Measurements from ENCODE around the gene ETNK2. TPM values are rescaled to one million over a fixed set of nuclear protein-coding genes. Genes with fewer than 3 reads are reported as not detected.
A peak's percentile ranks its signal among the peaks of the same experiment; 100 is the strongest.

ETNK2 gene
- total and polyA plus RNA-seq, 2 of the 13 experiments (the other 11 are each of a cell fraction or from before 2014, with no cell fraction given), result 15.5 to 42.8 TPM

DNA sequence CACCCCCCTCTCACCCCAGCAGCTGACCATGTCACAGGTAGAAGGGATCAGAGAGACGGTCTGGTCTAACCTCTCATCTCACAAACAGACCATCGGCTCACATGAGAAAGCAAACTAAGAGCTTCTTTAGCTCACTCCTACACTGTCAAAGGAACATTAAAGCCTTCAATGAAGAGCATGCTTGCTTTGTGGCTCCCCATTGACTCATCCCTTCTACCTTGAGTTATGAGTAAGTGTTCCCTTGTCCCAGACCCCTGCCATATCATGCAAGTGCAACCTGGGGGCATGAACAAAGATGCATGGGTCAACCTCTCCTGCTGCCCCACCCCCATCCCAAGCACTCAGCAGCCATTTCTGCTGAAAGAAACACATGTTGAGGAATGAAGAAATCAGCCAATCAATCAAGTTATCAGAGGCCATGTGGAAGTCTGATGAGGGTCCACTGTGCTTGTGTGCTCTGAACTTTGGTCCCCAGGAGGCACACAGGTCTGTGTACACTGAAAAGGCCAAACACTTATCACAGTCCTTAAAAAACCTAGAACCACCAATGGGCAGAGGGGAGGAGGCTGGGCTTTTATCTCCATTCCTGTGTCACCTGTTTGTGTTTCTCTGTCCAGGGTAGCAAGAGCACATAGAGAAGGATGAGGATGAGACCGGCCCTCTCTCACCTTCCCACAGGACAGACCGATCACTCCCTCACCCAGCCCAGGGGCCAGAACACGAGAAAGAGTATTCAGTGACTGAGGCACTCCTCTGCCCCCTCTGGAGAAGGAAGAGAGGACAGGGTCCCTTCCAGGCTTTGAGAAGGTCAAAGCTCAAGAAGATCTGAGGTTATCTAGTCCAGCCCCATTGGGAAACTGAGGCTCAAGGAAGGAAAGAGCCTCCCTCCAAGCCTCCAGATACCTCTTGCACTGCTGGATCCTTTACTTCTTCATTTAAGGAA is 9.5 kb downstream of the ETNK2 start (continued):
- TF ChIP-seq, protein P1, sequence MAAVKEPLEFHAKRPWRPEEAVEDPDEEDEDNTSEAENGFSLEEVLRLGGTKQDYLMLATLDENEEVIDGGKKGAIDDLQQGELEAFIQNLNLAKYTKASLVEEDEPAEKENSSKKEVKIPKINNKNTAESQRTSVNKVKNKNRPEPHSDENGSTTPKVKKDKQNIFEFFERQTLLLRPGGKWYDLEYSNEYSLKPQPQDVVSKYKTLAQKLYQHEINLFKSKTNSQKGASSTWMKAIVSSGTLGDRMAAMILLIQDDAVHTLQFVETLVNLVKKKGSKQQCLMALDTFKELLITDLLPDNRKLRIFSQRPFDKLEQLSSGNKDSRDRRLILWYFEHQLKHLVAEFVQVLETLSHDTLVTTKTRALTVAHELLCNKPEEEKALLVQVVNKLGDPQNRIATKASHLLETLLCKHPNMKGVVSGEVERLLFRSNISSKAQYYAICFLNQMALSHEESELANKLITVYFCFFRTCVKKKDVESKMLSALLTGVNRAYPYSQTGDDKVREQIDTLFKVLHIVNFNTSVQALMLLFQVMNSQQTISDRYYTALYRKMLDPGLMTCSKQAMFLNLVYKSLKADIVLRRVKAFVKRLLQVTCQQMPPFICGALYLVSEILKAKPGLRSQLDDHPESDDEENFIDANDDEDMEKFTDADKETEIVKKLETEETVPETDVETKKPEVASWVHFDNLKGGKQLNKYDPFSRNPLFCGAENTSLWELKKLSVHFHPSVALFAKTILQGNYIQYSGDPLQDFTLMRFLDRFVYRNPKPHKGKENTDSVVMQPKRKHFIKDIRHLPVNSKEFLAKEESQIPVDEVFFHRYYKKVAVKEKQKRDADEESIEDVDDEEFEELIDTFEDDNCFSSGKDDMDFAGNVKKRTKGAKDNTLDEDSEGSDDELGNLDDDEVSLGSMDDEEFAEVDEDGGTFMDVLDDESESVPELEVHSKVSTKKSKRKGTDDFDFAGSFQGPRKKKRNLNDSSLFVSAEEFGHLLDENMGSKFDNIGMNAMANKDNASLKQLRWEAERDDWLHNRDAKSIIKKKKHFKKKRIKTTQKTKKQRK (IDR thresholded peaks at IDR 0.05; ENCODE audit: low read length), result no peak
- TF ChIP-seq ARHGAP35 (CRISPR knock-in tag; IDR thresholded peaks at IDR 0.05; ENCODE audit: borderline replicate concordance) (no peak), ZNF34 (CRISPR knock-in tag; IDR thresholded peaks at IDR 0.05; ENCODE audit: borderline replicate concordance) (no peak), IRF2 (CRISPR knock-in tag; IDR thresholded peaks at IDR 0.05) (no peak), ZNF556 (CRISPR knock-in tag; IDR thresholded peaks at IDR 0.05; ENCODE audit: borderline replicate concordance) (no peak), MED1 (CRISPR knock-in tag; IDR thresholded peaks at IDR 0.05) (no peak), CCAR2 (optimal IDR thresholded peaks at IDR 0.05; ENCODE audit: low read depth, low read length) (no peak), FOSL1 (CRISPR knock-in tag; IDR thresholded peaks at IDR 0.05; ENCODE audit: borderline replicate concordance) (no peak), KMT2B (CRISPR knock-in tag; IDR thresholded peaks at IDR 0.05) (no peak), NFE2L1 (CRISPR knock-in tag; IDR thresholded peaks at IDR 0.05; ENCODE audit: borderline replicate concordance) (no peak), MXI1 (IDR thresholded peaks at IDR 0.05; ENCODE audit: borderline replicate concordance, low read depth, low read length) (no peak), TARDBP (CRISPR knock-in tag; IDR thresholded peaks at IDR 0.05) (0 out of 2 replicates have a peak, but pooled peaks have one; percentile 37), ZNF446 (CRISPR knock-in tag; IDR thresholded peaks at IDR 0.05) (no peak), NR2C2 (CRISPR knock-in tag; IDR thresholded peaks at IDR 0.05; ENCODE audit: borderline replicate concordance) (peak; percentile 44; the same call in 1 of the 2 replicates)
- TF ChIP-seq, protein P2, sequence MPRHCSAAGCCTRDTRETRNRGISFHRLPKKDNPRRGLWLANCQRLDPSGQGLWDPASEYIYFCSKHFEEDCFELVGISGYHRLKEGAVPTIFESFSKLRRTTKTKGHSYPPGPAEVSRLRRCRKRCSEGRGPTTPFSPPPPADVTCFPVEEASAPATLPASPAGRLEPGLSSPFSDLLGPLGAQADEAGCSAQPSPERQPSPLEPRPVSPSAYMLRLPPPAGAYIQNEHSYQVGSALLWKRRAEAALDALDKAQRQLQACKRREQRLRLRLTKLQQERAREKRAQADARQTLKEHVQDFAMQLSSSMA (CRISPR knock-in tag; IDR thresholded peaks at IDR 0.05), result no peak
- TF ChIP-seq, protein P3, sequence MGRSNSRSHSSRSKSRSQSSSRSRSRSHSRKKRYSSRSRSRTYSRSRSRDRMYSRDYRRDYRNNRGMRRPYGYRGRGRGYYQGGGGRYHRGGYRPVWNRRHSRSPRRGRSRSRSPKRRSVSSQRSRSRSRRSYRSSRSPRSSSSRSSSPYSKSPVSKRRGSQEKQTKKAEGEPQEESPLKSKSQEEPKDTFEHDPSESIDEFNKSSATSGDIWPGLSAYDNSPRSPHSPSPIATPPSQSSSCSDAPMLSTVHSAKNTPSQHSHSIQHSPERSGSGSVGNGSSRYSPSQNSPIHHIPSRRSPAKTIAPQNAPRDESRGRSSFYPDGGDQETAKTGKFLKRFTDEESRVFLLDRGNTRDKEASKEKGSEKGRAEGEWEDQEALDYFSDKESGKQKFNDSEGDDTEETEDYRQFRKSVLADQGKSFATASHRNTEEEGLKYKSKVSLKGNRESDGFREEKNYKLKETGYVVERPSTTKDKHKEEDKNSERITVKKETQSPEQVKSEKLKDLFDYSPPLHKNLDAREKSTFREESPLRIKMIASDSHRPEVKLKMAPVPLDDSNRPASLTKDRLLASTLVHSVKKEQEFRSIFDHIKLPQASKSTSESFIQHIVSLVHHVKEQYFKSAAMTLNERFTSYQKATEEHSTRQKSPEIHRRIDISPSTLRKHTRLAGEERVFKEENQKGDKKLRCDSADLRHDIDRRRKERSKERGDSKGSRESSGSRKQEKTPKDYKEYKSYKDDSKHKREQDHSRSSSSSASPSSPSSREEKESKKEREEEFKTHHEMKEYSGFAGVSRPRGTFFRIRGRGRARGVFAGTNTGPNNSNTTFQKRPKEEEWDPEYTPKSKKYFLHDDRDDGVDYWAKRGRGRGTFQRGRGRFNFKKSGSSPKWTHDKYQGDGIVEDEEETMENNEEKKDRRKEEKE (IDR thresholded peaks at IDR 0.05), result no peak
- TF ChIP-seq, protein P4, sequence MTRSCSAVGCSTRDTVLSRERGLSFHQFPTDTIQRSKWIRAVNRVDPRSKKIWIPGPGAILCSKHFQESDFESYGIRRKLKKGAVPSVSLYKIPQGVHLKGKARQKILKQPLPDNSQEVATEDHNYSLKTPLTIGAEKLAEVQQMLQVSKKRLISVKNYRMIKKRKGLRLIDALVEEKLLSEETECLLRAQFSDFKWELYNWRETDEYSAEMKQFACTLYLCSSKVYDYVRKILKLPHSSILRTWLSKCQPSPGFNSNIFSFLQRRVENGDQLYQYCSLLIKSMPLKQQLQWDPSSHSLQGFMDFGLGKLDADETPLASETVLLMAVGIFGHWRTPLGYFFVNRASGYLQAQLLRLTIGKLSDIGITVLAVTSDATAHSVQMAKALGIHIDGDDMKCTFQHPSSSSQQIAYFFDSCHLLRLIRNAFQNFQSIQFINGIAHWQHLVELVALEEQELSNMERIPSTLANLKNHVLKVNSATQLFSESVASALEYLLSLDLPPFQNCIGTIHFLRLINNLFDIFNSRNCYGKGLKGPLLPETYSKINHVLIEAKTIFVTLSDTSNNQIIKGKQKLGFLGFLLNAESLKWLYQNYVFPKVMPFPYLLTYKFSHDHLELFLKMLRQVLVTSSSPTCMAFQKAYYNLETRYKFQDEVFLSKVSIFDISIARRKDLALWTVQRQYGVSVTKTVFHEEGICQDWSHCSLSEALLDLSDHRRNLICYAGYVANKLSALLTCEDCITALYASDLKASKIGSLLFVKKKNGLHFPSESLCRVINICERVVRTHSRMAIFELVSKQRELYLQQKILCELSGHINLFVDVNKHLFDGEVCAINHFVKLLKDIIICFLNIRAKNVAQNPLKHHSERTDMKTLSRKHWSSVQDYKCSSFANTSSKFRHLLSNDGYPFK (CRISPR knock-in tag; IDR thresholded peaks at IDR 0.05; ENCODE audit: borderline replicate concordance), result no peak
